ENCODE data around the gene TTC39A.
A peak's percentile ranks its signal among the peaks of the same experiment; 100 is the strongest.

GRCh38 chr1:51320967-51321923 is 9.1 kb downstream of the TTC39A start:
- no peak for TF ChIP-seq PKNOX1 (IDR thresholded peaks at IDR 0.05)
- no peak for TF ChIP-seq SP1 (IDR thresholded peaks at IDR 0.05)
- no peak for TF ChIP-seq SUZ12 (IDR thresholded peaks at IDR 0.05)
- no peak for TF ChIP-seq HDGF (IDR thresholded peaks at IDR 0.05; ENCODE audit: borderline replicate concordance)
- no peak for TF ChIP-seq BHLHE40 (IDR thresholded peaks at IDR 0.05; ENCODE audit: borderline replicate concordance)
- no peak for TF ChIP-seq FOXA1 (IDR thresholded peaks at IDR 0.05)
- TF ChIP-seq FOXM1 (IDR thresholded peaks at IDR 0.05; ENCODE audit: borderline replicate concordance): no peak
- TF ChIP-seq TARDBP (IDR thresholded peaks at IDR 0.05): no peak
- no peak for TF ChIP-seq ELF4 (IDR thresholded peaks at IDR 0.05)
- TF ChIP-seq CTBP1 (IDR thresholded peaks at IDR 0.05; ENCODE audit: borderline replicate concordance): no peak
- TF ChIP-seq NFRKB (IDR thresholded peaks at IDR 0.05): no peak
- 0 out of 2 replicates have a peak, but pooled peaks have one; percentile 20 for TF ChIP-seq L3MBTL2 (conservative IDR thresholded peaks at IDR 0.05)

Data from HEK293T (cell line).